ENCODE data around the gene UBE2E1.
"Not testable (repeated sequence)": the region's sequence is repeated elsewhere in the genome, so short reads cannot be mapped to it uniquely, and the experiment has no call there.

Gene UBE2E1

GRCh38 chr3:23845326-23846216 is 39.8 kb downstream of the UBE2E1 start:
- no peak for DNase-seq (ENCODE audit: low read depth in 2 of 2)

- not testable (repeated sequence) for DNase-seq (ENCODE audit: low read depth in 2 of 2)
Measured at GRCh38 chr3:23849462-23849861, 43.7 kb downstream of the UBE2E1 start.

- no peak for DNase-seq (ENCODE audit: low read depth in 2 of 2)
Measured at GRCh38 chr3:23856286-23856685, 50.5 kb downstream of the UBE2E1 start.

GRCh38 chr3:23859012-23859743 is 53.4 kb downstream of the UBE2E1 start:
- no peak for DNase-seq (ENCODE audit: low read depth in 2 of 2)

GRCh38 chr3:23859839-23860382 is 54.2 kb downstream of the UBE2E1 start:
- DNase-seq (ENCODE audit: low read depth in 2 of 2), result no peak

- no peak for DNase-seq (ENCODE audit: low read depth in 2 of 2)
Measured at GRCh38 chr3:23861689-23862088, 55.9 kb downstream of the UBE2E1 start.

- DNase-seq (ENCODE audit: low read depth in 2 of 2), result no peak
Measured at GRCh38 chr3:23863060-23863459, 57.3 kb downstream of the UBE2E1 start.

- no peak for DNase-seq (ENCODE audit: low read depth in 2 of 2)
Measured at GRCh38 chr3:23864931-23865330, 59.2 kb downstream of the UBE2E1 start.

- DNase-seq (ENCODE audit: low read depth in 2 of 2), result no peak
Measured at GRCh38 chr3:23865595-23866396, 60.0 kb downstream of the UBE2E1 start.

- DNase-seq (ENCODE audit: low read depth in 2 of 2), result no peak
Measured at GRCh38 chr3:23867400-23867799, 61.6 kb downstream of the UBE2E1 start.

- no peak for DNase-seq (ENCODE audit: low read depth in 2 of 2)
Measured at GRCh38 chr3:23867838-23868237, 62.1 kb downstream of the UBE2E1 start.

- no peak for DNase-seq (ENCODE audit: low read depth in 2 of 2)
Measured at GRCh38 chr3:23869977-23870662, 64.4 kb downstream of the UBE2E1 start.

- DNase-seq (ENCODE audit: low read depth in 2 of 2), result not testable (repeated sequence)
Measured at GRCh38 chr3:23870663-23871043, 64.9 kb downstream of the UBE2E1 start.

GRCh38 chr3:23871361-23871760 is 65.6 kb downstream of the UBE2E1 start:
- not testable (repeated sequence) for DNase-seq (ENCODE audit: low read depth in 2 of 2)

GRCh38 chr3:23872330-23872729 is 66.6 kb downstream of the UBE2E1 start:
- no peak for DNase-seq (ENCODE audit: low read depth in 2 of 2)

- DNase-seq (ENCODE audit: low read depth in 2 of 2), result no peak
Measured at GRCh38 chr3:23873941-23874340, 68.2 kb downstream of the UBE2E1 start.

GRCh38 chr3:23874359-23875112 is 68.8 kb downstream of the UBE2E1 start:
- DNase-seq (ENCODE audit: low read depth in 2 of 2), result no peak

- no peak for DNase-seq (ENCODE audit: low read depth in 2 of 2)
Measured at GRCh38 chr3:23875113-23875725, 69.5 kb downstream of the UBE2E1 start.

- no peak for DNase-seq (ENCODE audit: low read depth in 2 of 2)
Measured at GRCh38 chr3:23876923-23877322, 71.2 kb downstream of the UBE2E1 start.

All from activated CD4-positive, alpha-beta T cell treated with anti-CD3 and anti-CD28 coated beads for 24 hours (primary cell).